ENCODE results near the gene STK4.

- TF ChIP-seq MXI1 (IDR thresholded peaks at IDR 0.05; ENCODE audit: borderline replicate concordance, low read depth, low read length) (no peak), BHLHE40 (IDR thresholded peaks at IDR 0.05; ENCODE audit: low read depth, low read length) (no peak), POLR2A (IDR thresholded peaks at IDR 0.05; ENCODE audit: low read depth, low read length) (no peak), MAZ (IDR thresholded peaks at IDR 0.05; ENCODE audit: borderline replicate concordance, low read depth, low read length) (no peak), CTCF (conservative IDR thresholded peaks at IDR 0.05; ENCODE audit: low read depth, low read length) (no peak), RAD21 (IDR thresholded peaks at IDR 0.05; ENCODE audit: low read length) (no peak), USF2 (IDR thresholded peaks at IDR 0.05; ENCODE audit: low read depth, low read length) (no peak)
These were observed 116.8 kb downstream of the STK4 start for GRCh38 chr20:45083127-45083526.
